ENCODE results near the gene CPNE5.

GRCh38 chr6:36731622-36732310, 107.5 kb downstream of the CPNE5 start:
- TF ChIP-seq CTCF (conservative IDR thresholded peaks at IDR 0.05; ENCODE audit: low read depth, low read length) (no peak; the same call in 1 of the 2 replicates), EZH2 (IDR thresholded peaks at IDR 0.05; ENCODE audit: low read length, unreplicated experiment) (no peak), EZH2phosphoT487 (IDR thresholded peaks at IDR 0.05; ENCODE audit: borderline replicate concordance, low read length) (no peak)
